H9 (cell line): ENCODE measurements around the gene FAM81B. TPM values are rescaled to one million over a fixed set of nuclear protein-coding genes. Genes with fewer than 3 reads are reported as not detected.

ENCODE experiments used
- DNase-seq: peaks from one replicate; pipeline ENCODE4 v3.0.0-alpha.2; 2017
- H2AFZ ChIP-seq: one replicate; pipeline ENCODE4 v1.6.1; 2013; ENCODE audit warnings: mild to moderate bottlenecking, low read length, control low read depth, moderate library complexity
- H2AK5ac ChIP-seq: 2 replicates; pipeline ENCODE4 v1.6.1; 2013; ENCODE audit warnings: low read length, control low read depth, mixed read lengths; ENCODE audit not compliant: insufficient read length
- H2BK120ac ChIP-seq: one replicate; pipeline ENCODE4 v1.6.1; 2013; ENCODE audit warnings: low read depth, mild to moderate bottlenecking, low read length, control low read depth, inconsistent platforms; ENCODE audit not compliant: poor library complexity, severe bottlenecking
- H2BK12ac ChIP-seq: 2 replicates; pipeline ENCODE4 v1.6.1; 2013; ENCODE audit warnings: low read length, control low read depth, mixed read lengths, low read depth; ENCODE audit not compliant: insufficient read length
- H2BK15ac ChIP-seq: 2 replicates; pipeline ENCODE4 v1.6.1; 2013; ENCODE audit warnings: low read depth, low read length, control low read depth
- H2BK20ac ChIP-seq: one replicate; pipeline ENCODE4 v1.6.1; 2013; ENCODE audit warnings: low read depth, mild to moderate bottlenecking, low read length, control low read depth, inconsistent platforms; ENCODE audit not compliant: poor library complexity, severe bottlenecking
- H2BK5ac ChIP-seq: 2 replicates; pipeline ENCODE4 v1.6.1; 2013; ENCODE audit warnings: low read length, control low read depth, mixed read lengths; ENCODE audit not compliant: insufficient read length
- H3K14ac ChIP-seq: 2 replicates; pipeline ENCODE4 v1.6.1; 2013; ENCODE audit warnings: low read length, control low read depth; ENCODE audit not compliant: insufficient read depth
- H3K18ac ChIP-seq: 2 replicates; pipeline ENCODE4 v1.6.1; 2013; ENCODE audit warnings: low read depth, mild to moderate bottlenecking, mixed read lengths, low read length, control low read depth; ENCODE audit not compliant: insufficient read length
- H3K23ac ChIP-seq: 2 replicates; pipeline ENCODE4 v1.6.1; 2013; ENCODE audit warnings: low read length, control low read depth, mixed read lengths, low read depth; ENCODE audit not compliant: insufficient read length
- H3K23me2 ChIP-seq: 2 replicates; pipeline ENCODE4 v1.6.1; 2013; ENCODE audit warnings: low read depth, mild to moderate bottlenecking, mixed read lengths, low read length, control low read depth; ENCODE audit not compliant: insufficient read length, poor library complexity, severe bottlenecking
- H3K27ac ChIP-seq: 2 replicates; pipeline ENCODE4 v1.5.1; 2013; ENCODE audit warnings: low read length, control low read depth, mixed read lengths, low read depth; ENCODE audit not compliant: insufficient read length
- H3K27me3 ChIP-seq: 2 replicates; pipeline ENCODE4 v1.6.1; 2013; ENCODE audit warnings: low read length, control low read depth, inconsistent platforms; ENCODE audit not compliant: insufficient read depth
- H3K4ac ChIP-seq: 2 replicates; pipeline ENCODE4 v1.6.1; 2013; ENCODE audit warnings: low read depth, mild to moderate bottlenecking, control low read depth, inconsistent platforms, low read length, moderate library complexity
- H3K4me1 ChIP-seq: 2 replicates; pipeline ENCODE4 v1.6.1; 2013; ENCODE audit warnings: low read length, control low read depth, inconsistent platforms; ENCODE audit not compliant: insufficient read depth
- H3K4me2 ChIP-seq: 2 replicates; pipeline ENCODE4 v1.6.1; 2013; ENCODE audit warnings: low read length, control low read depth, mixed read lengths; ENCODE audit not compliant: insufficient read length, insufficient read depth
- H3K56ac ChIP-seq: 2 replicates; pipeline ENCODE4 v1.6.1; 2013; ENCODE audit warnings: low read depth, mild to moderate bottlenecking, mixed read lengths, low read length, control low read depth; ENCODE audit not compliant: insufficient read length
- H3K79me1 ChIP-seq: 2 replicates; pipeline ENCODE4 v1.6.1; 2013; ENCODE audit warnings: low read depth, mild to moderate bottlenecking, moderate library complexity, low read length, control low read depth, inconsistent platforms; ENCODE audit not compliant: insufficient read depth, poor library complexity, severe bottlenecking
- H3K79me2 ChIP-seq: 2 replicates; pipeline ENCODE4 v1.6.1; 2013; ENCODE audit warnings: low read length, control low read depth, inconsistent platforms; ENCODE audit not compliant: insufficient read depth
- H3K9ac ChIP-seq: 2 replicates; pipeline ENCODE4 v1.6.1; 2013; ENCODE audit warnings: low read length, control low read depth, mixed read lengths; ENCODE audit not compliant: insufficient read length; ENCODE audit errors: extremely low read depth
- H3K9me3 ChIP-seq: one replicate; pipeline ENCODE4 v1.6.1; 2013; ENCODE audit warnings: low read depth, low read length, inconsistent platforms; ENCODE audit not compliant: control insufficient read depth
- H3T11ph ChIP-seq: one replicate; pipeline ENCODE4 v1.6.1; 2013; ENCODE audit warnings: mild to moderate bottlenecking, low read length, control low read depth, inconsistent platforms
- H4K20me1 ChIP-seq: one replicate; pipeline ENCODE4 v1.6.1; 2013; ENCODE audit not compliant: control insufficient read depth, insufficient read length, insufficient read depth
- H4K5ac ChIP-seq: 2 replicates; pipeline ENCODE4 v1.6.1; 2013; ENCODE audit warnings: low read depth, mild to moderate bottlenecking, mixed read lengths, low read length, control low read depth; ENCODE audit not compliant: insufficient read length
- H4K8ac ChIP-seq: replicated peaks from 2 replicates; pipeline ENCODE4 v1.6.1; 2013; ENCODE audit warnings: low read length, control low read depth, mixed read lengths, low read depth; ENCODE audit not compliant: insufficient read length
- H4K91ac ChIP-seq: 2 replicates; pipeline ENCODE4 v1.6.1; 2013; ENCODE audit warnings: low read depth, mild to moderate bottlenecking, moderate library complexity, mixed read lengths, low read length, control low read depth; ENCODE audit not compliant: insufficient read length
- H3K27ac Mint-ChIP-seq, 3 experiments: 2 replicates in 2 of 3; 3 replicates in 1 of 3; pipeline ENCODE4 v1.8.0; 2020 to 2021; ENCODE audit warnings: mixed read lengths in 3 of 3, mild to moderate bottlenecking in 1 of 3, moderate library complexity in 1 of 3
- H3K27me3 Mint-ChIP-seq: 2 replicates; pipeline ENCODE4 v1.8.0; 2021; ENCODE audit warnings: low read depth, mild to moderate bottlenecking, moderate library complexity, mixed read lengths
- H3K36me3 Mint-ChIP-seq, 3 experiments: 2 replicates in 2 of 3; 3 replicates in 1 of 3; pipeline ENCODE4 v1.8.0; 2020 to 2021; ENCODE audit warnings: low read depth in 3 of 3, mixed read lengths in 3 of 3; ENCODE audit not compliant: insufficient read depth in 1 of 3
- H3K4me1 Mint-ChIP-seq, 2 experiments: 2 replicates each; pipeline ENCODE4 v1.8.0; 2020; ENCODE audit warnings: mixed read lengths in 2 of 2
- H3K4me3 Mint-ChIP-seq, 2 experiments: 2 replicates in 1 of 2; 3 replicates in 1 of 2; pipeline ENCODE4 v1.8.0; 2020 to 2021; ENCODE audit warnings: mild to moderate bottlenecking in 2 of 2, mixed read lengths in 2 of 2, moderate library complexity in 1 of 2
- H3K9me3 Mint-ChIP-seq, 2 experiments: 2 replicates in 1 of 2; 3 replicates in 1 of 2; pipeline ENCODE4 v1.8.0; 2020; ENCODE audit warnings: mild to moderate bottlenecking in 2 of 2, mixed read lengths in 2 of 2, moderate library complexity in 1 of 2
- CTCF ChIP-seq: fragments of 200-600 bp; sonication (generic); conservative IDR thresholded peaks from 3 replicates; pipeline ENCODE4 v1.8.0; 2021; ENCODE audit warnings: antibody characterized with exemption, mild to moderate bottlenecking
- WGBS: extraction: QIAGEN DNeasy Blood & Tissue Kit; methylation state at CpG from one replicate; pipeline ENCODE4 v1.1.7; 2013; ENCODE audit warnings: missing lambda C conversion rate, low lambda C conversion rate, mixed read lengths; ENCODE audit not compliant: insufficient read length; ENCODE audit errors: extremely low coverage; 5-methylcytosine and 5-hydroxymethylcytosine counted together
- total RNA-seq: library from RNA; stranded (reverse); gene quantifications from 2 replicates; pipeline ENCODE4 v1.2.1, GENCODE V29; 2021

Gene FAM81B
- total RNA-seq, 1 experiment from 2014 or later, result not detected

- H3K27ac Mint-ChIP-seq, result peak overlapping the region in 2 of 3 experiments; percentile 78 to 84; a peak in 2 of 7 replicates
- H3K27ac ChIP-seq, result no peak overlapping the region
- H4K20me1 ChIP-seq, result no peaks in the 10 kb centered on the region
- no peaks in the 10 kb centered on the region for H3K23me2 ChIP-seq
- no peaks in the 10 kb centered on the region for H3K27me3 ChIP-seq
- no peaks in the 10 kb centered on the region for H3K79me2 ChIP-seq
- WGBS, result no CpG with 5 or more reads among the region's 1 CpG
- no peak overlapping the region for H3K4me3 Mint-ChIP-seq
- no peak overlapping the region for H3K9ac ChIP-seq
- no peak overlapping the region for H3K23ac ChIP-seq
- DNase-seq, result no peak
- H3K9me3 Mint-ChIP-seq, result peaks cover 7 to 10% of the 10 kb centered on the region in 2 experiments; a peak in 2 of 5 replicates
- H4K5ac ChIP-seq, result no peak overlapping the region
- no peak overlapping the region for H3K18ac ChIP-seq
- no peak overlapping the region for H2BK5ac ChIP-seq
- no peaks in the 10 kb centered on the region for H3K4me1 ChIP-seq
- H3K9me3 ChIP-seq, result no peaks in the 10 kb centered on the region
- no peak overlapping the region for H2BK120ac ChIP-seq
- no peak overlapping the region for H2BK15ac ChIP-seq
- H3K79me1 ChIP-seq, result no peaks in the 10 kb centered on the region
- no peak overlapping the region for H4K8ac ChIP-seq
- no peak overlapping the region for H3T11ph ChIP-seq
- H2BK12ac ChIP-seq, result no peak overlapping the region
- H3K36me3 Mint-ChIP-seq, result peaks cover 0 to 13% (median 8%) of the 10 kb centered on the region in 3 experiments; a peak in 3 of 7 replicates
- TF ChIP-seq CTCF, result no peak
- H3K4ac ChIP-seq, result no peak overlapping the region
- H3K4me2 ChIP-seq, result no peak overlapping the region
- H2AK5ac ChIP-seq, result no peak overlapping the region
- H2BK20ac ChIP-seq, result no peak overlapping the region
- no peak overlapping the region for H2AFZ ChIP-seq
- H4K91ac ChIP-seq, result no peak overlapping the region
- H3K56ac ChIP-seq, result no peak overlapping the region
- no peak overlapping the region for H3K14ac ChIP-seq
- peaks cover 19 to 26% of the 10 kb centered on the region in 2 experiments for H3K4me1 Mint-ChIP-seq
- no peaks in the 10 kb centered on the region for H3K27me3 Mint-ChIP-seq
Observed at GRCh38 chr5:95393279-95393678, 2.1 kb downstream of the FAM81B start.
